Vagina (tissue), 2 donors: ENCODE results near the gene KRTAP13-2. TPM values are rescaled to one million over a fixed set of nuclear protein-coding genes. Genes with fewer than 3 reads are reported as not detected.

Experiments
- DNase-seq, 2 donors: peaks; one replicate each; pipeline ENCODE4 v3.0.0-alpha.2; 2017; ENCODE audit errors: extremely low spot score in 2 of 2
- H3K27ac ChIP-seq: fragments of 200-600 bp; sonication (generic); one replicate; pipeline ENCODE4 v1.5.1; 2019
- H3K27me3 ChIP-seq: fragments of 200-600 bp; sonication (generic); one replicate; pipeline ENCODE4 v1.5.1; 2019
- H3K36me3 ChIP-seq, 2 donors: fragments of 200-600 bp; sonication (generic); one replicate each; pipeline ENCODE4 v1.5.1; 2017 to 2019
- H3K4me1 ChIP-seq: fragments of 200-600 bp; sonication (generic); one replicate; pipeline ENCODE4 v1.5.1; 2019
- H3K4me3 ChIP-seq, 2 donors: fragments of 200-600 bp; sonication (generic); 1 replicate in 1 of 2; 2 replicates in 1 of 2; pipeline ENCODE4 v1.5.1; 2016 to 2019
- H3K9me3 ChIP-seq: fragments of 200-600 bp; sonication (generic); one replicate; pipeline ENCODE4 v1.5.1; 2019
- CTCF ChIP-seq, 3 experiments: fragments of 450-650 bp in 2 of 3; fragments of 200-600 bp in 1 of 3; sonication (generic) in 1 of 3; IDR thresholded peaks; one replicate each; pipeline ENCODE4 v1.5.1; 2017 to 2019; ENCODE audit warnings: antibody characterized with exemption in 3 of 3, mild to moderate bottlenecking in 2 of 3, moderate library complexity in 2 of 3
- POLR2A ChIP-seq, 2 donors: fragments of 450-650 bp; IDR thresholded peaks; one replicate each; pipeline ENCODE4 v1.6.1; 2017; ENCODE audit warnings: antibody characterized with exemption in 2 of 2, mild to moderate bottlenecking in 2 of 2, moderate library complexity in 2 of 2
- POLR2AphosphoS5 ChIP-seq, 2 donors: sonication (generic); formaldehyde crosslinking; IDR thresholded peaks; one replicate each; pipeline ENCODE4 v1.9.0; 2017; ENCODE audit warnings: antibody characterized with exemption in 2 of 2, mild to moderate bottlenecking in 2 of 2, low read depth in 1 of 2; ENCODE audit not compliant: insufficient read depth in 1 of 2
- intact Hi-C: fragments of 100-400 bp; cut with DNase I; formaldehyde crosslinking; loops from one replicate; pipeline ENCODE4 v1.15.1; 2023
- total RNA-seq: library from RNA; depleted of rRNA; stranded (reverse); fragments of >200 nt; gene quantifications from one replicate; pipeline ENCODE4 v1.2.3, GENCODE V29; 2016

Gene KRTAP13-2
- total RNA-seq, 1 donor from 2014 or later: not detected

- H3K36me3 ChIP-seq: no peaks in the 10 kb centered on the region
- no peaks in the 10 kb centered on the region for H3K4me1 ChIP-seq
- TF ChIP-seq CTCF (IDR thresholded peaks at IDR 0.05): no peak
- no peaks in the 10 kb centered on the region for H3K27me3 ChIP-seq
- intact Hi-C loops: no loop called here
- H3K4me3 ChIP-seq: no peak overlapping the region
- no peak for DNase-seq
- no peak overlapping the region for H3K27ac ChIP-seq
- no peaks in the 10 kb centered on the region for H3K9me3 ChIP-seq
Observed at GRCh38 chr21:30337772-30338171, 34.3 kb downstream of the KRTAP13-2 start.

- no peak for DNase-seq
- no peak within 1 kb of the TSS for H3K4me3 ChIP-seq
- no peaks in the 10 kb centered on the region for H3K27me3 ChIP-seq
- TF ChIP-seq POLR2A (IDR thresholded peaks at IDR 0.05) (no peak), CTCF (IDR thresholded peaks at IDR 0.05) (no peak), POLR2AphosphoS5 (IDR thresholded peaks at IDR 0.05; ENCODE audit: insufficient read depth in 1 of 2, low read depth in 1 of 2) (no peak)
- H3K9me3 ChIP-seq: no peaks in the 10 kb centered on the region
- intact Hi-C loops: no loop called here
- no peaks in the 10 kb centered on the region for H3K4me1 ChIP-seq
- H3K36me3 ChIP-seq: no peaks in the 10 kb centered on the region
- H3K27ac ChIP-seq: no peak within 1 kb of the TSS
Observed at GRCh38 chr21:30337276-30337744, 34.8 kb downstream of the KRTAP13-2 start, which contains the start of gene KRTAP27-1. KRTAP27-1 (minus strand) TSS chr21:30337694; CDS start chr21:30337668, 26 bp downstream.

DNA sequence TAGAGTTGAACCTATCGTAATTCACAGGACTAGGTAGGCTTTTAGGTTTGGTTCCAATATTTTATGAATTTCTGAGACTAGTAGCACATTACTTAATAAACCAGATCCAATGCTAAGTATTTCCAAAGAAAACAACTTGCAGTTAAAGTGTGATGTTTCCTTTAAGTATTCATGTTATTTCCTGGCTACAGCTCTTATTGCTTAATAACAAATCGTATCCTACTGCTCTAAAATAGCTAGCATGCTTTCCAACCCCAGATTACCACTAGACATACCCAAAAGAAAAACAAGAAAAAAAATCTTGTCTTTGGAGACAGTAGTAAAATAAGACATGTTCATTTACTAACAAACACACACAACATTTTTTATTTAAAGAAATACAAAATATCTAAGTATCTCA is 35.5 kb downstream of the KRTAP13-2 start:
- H3K4me3 ChIP-seq: no peak overlapping the region
- TF ChIP-seq POLR2A (IDR thresholded peaks at IDR 0.05) (no peak), CTCF (IDR thresholded peaks at IDR 0.05) (no peak), POLR2AphosphoS5 (IDR thresholded peaks at IDR 0.05; ENCODE audit: insufficient read depth in 1 of 2, low read depth in 1 of 2) (no peak)
- no peak for DNase-seq
- H3K9me3 ChIP-seq: no peaks in the 10 kb centered on the region
- intact Hi-C loops: no loop called here
- no peaks in the 10 kb centered on the region for H3K36me3 ChIP-seq
- H3K27me3 ChIP-seq: no peaks in the 10 kb centered on the region
- no peaks in the 10 kb centered on the region for H3K4me1 ChIP-seq
- H3K27ac ChIP-seq: no peak overlapping the region

DNA sequence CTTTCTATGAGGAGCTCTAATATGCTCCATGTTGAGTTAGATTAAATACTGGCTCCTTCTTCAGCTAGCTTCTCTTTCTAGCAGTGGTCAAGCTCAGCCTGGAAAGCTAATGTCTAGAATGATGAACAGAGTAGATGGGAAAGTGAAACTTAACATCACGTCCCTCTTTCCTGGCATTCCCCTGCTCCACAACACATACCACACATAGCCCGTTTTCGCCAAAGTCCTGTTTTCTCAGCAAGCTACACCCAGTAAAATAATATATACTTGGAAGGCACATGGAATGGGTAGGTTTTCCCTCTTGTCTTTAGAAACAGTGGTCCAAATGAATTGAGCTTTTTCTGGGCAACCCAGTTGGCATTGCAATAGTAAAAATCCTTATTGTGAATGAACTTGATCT is 38.3 kb downstream of the KRTAP13-2 start:
- H3K36me3 ChIP-seq: no peaks in the 10 kb centered on the region
- TF ChIP-seq CTCF (IDR thresholded peaks at IDR 0.05): no peak
- TF ChIP-seq POLR2AphosphoS5 (IDR thresholded peaks at IDR 0.05; ENCODE audit: insufficient read depth in 1 of 2, low read depth in 1 of 2): no peak
- no peak for TF ChIP-seq POLR2A (IDR thresholded peaks at IDR 0.05)
- intact Hi-C loops: no loop called here
- no peak overlapping the region for H3K27ac ChIP-seq
- no peak for DNase-seq
- no peak overlapping the region for H3K4me3 ChIP-seq
- H3K9me3 ChIP-seq: no peaks in the 10 kb centered on the region
- no peaks in the 10 kb centered on the region for H3K4me1 ChIP-seq
- H3K27me3 ChIP-seq: no peaks in the 10 kb centered on the region

GRCh38 chr21:30332681-30333080 is 39.4 kb downstream of the KRTAP13-2 start:
- no peak for TF ChIP-seq POLR2A (IDR thresholded peaks at IDR 0.05)
- TF ChIP-seq POLR2AphosphoS5 (IDR thresholded peaks at IDR 0.05; ENCODE audit: insufficient read depth in 1 of 2, low read depth in 1 of 2): no peak
- no peak for TF ChIP-seq CTCF (IDR thresholded peaks at IDR 0.05)
- Histone ChIP-seq H3K27me3 (no peaks in the 10 kb centered on the region), H3K27ac (no peak overlapping the region), H3K9me3 (no peaks in the 10 kb centered on the region), H3K4me3 (no peak overlapping the region), H3K4me1 (no peaks in the 10 kb centered on the region), H3K36me3 (no peaks in the 10 kb centered on the region)
- intact Hi-C loops: no loop called here
- DNase-seq: no peak
